ENCODE results near the gene SLC29A2. TPM values are rescaled to one million over a fixed set of nuclear protein-coding genes. Genes with fewer than 3 reads are reported as not detected.
A peak's percentile ranks its signal among the peaks of the same experiment; 100 is the strongest.

SLC29A2 gene
- total RNA-seq, 1 experiment from 2014 or later, result 39.7 TPM

GRCh38 chr11:66409226-66409625 is 37.7 kb upstream of the SLC29A2 start:
- intact Hi-C loops (cut with micrococcal nuclease), result loop anchor here (5.0 kb wide), 2 partner anchors 423 to 613 kb away; partner anchors contain the start of gene SYT12
- DNase-seq (ENCODE audit: low read depth, low spot score) (no peak), ATAC-seq (0 out of 2 replicates have a peak, but pooled peaks have one; percentile 1)
- no peak overlapping the region for H2AFZ ChIP-seq (ENCODE audit: low read depth, low read length, poor library complexity, severe bottlenecking)
- peaks cover 16% of the 10 kb centered on the region; the same call in 1 of the 2 replicates for H3K27me3 ChIP-seq (ENCODE audit: insufficient read depth, low read length)
- RAD21 ChIA-PET (ENCODE audit: low non-redundant PET in 1 of 2, low total read pairs in 2 of 2, uncharacterized antibody in 2 of 2, unreplicated experiment in 2 of 2), result interaction anchor here (1.2 to 1.7 kb wide), 2 partner anchors 13 to 269 kb away, joined by 3 read pairs; no protein-coding TSS in a partner anchor
- no peak overlapping the region for H3K4me3 ChIP-seq (replicated peaks in 1 of 2; ENCODE audit: low read depth in 1 of 2, low read length in 2 of 2)
- no peaks in the 10 kb centered on the region for H3K36me3 ChIP-seq (ENCODE audit: control insufficient read depth in 1 of 2, insufficient read depth in 2 of 2, low read length in 2 of 2)
- H4K20me1 ChIP-seq (ENCODE audit: insufficient read depth), result no peaks in the 10 kb centered on the region
- TF ChIP-seq CBX3 (IDR thresholded peaks at IDR 0.05; ENCODE audit: low read depth), result no peak
- no peak for TF ChIP-seq ZFX (IDR thresholded peaks at IDR 0.05)
- TF ChIP-seq EZH2phosphoT487 (IDR thresholded peaks at IDR 0.05; ENCODE audit: borderline replicate concordance), result no peak
- no peak for TF ChIP-seq YY1 (IDR thresholded peaks at IDR 0.05; ENCODE audit: extremely low read depth, insufficient replicate concordance, low read depth, low read length)
- TF ChIP-seq SIN3A (IDR thresholded peaks at IDR 0.05; ENCODE audit: low read depth), result no peak
- TF ChIP-seq RAD21 (IDR thresholded peaks at IDR 0.05; ENCODE audit: low read depth), result no peak
- TF ChIP-seq ZBTB33 (IDR thresholded peaks at IDR 0.05; ENCODE audit: extremely low read depth, insufficient replicate concordance, low read length), result no peak
- TF ChIP-seq JUND (IDR thresholded peaks at IDR 0.05), result no peak
- no peak for TF ChIP-seq TCF7L2 (IDR thresholded peaks at IDR 0.05; ENCODE audit: borderline replicate concordance, extremely low read depth, insufficient read depth, insufficient read length)
- no peak for TF ChIP-seq SRF (IDR thresholded peaks at IDR 0.05; ENCODE audit: low read depth)
- no peak for TF ChIP-seq SP1 (IDR thresholded peaks at IDR 0.05; ENCODE audit: low read depth)
- no peak for TF ChIP-seq CEBPB (IDR thresholded peaks at IDR 0.05; ENCODE audit: low read depth)
- TF ChIP-seq ELF1 (IDR thresholded peaks at IDR 0.05; ENCODE audit: borderline replicate concordance, low read depth), result no peak
- BruUV-seq (replicated peaks), result no TSS peak
- peak overlapping the region; percentile 73; the same call in 1 of the 2 replicates for H3K4me2 ChIP-seq (ENCODE audit: low read length)
- no peak overlapping the region for H3K9ac ChIP-seq (ENCODE audit: low read length)
- POLR2A ChIA-PET, result no interaction called here
- CTCF ChIA-PET, result interaction anchor here (1.0 to 2.1 kb wide), 6 partner anchors 9 to 269 kb away, joined by 4 to 10 read pairs (median 5); partner anchors contain the start of genes MRPL11 and RBM4B
- peaks cover 0 to 3% of the 10 kb centered on the region in 2 experiments; a peak in 1 of 4 replicates for H3K4me1 ChIP-seq (ENCODE audit: control insufficient read depth in 1 of 2, insufficient read depth in 2 of 2, low read length in 2 of 2)
- no peaks in the 10 kb centered on the region for H3K9me2 ChIP-seq (ENCODE audit: insufficient read depth)
- H3K79me2 ChIP-seq (ENCODE audit: insufficient read depth, low read length), result no peaks in the 10 kb centered on the region
- no peaks in the 10 kb centered on the region for H3K9me3 ChIP-seq (ENCODE audit: control insufficient read depth in 1 of 2, insufficient read depth in 1 of 2, low read depth in 1 of 2, low read length in 2 of 2)
- no peak overlapping the region for H3K27ac ChIP-seq (ENCODE audit: low read depth, low read length)

Measured in HCT116 (cell line).